ENCODE data around the gene GTF2H3.
"Not testable (repeated sequence)": the region's sequence is repeated elsewhere in the genome, so short reads cannot be mapped to it uniquely, and the experiment has no call there.

The GTF2H3 gene

GRCh38 chr12:123633379-123634141 lies at the start of gene GTF2H3, which contains the start of gene EIF2B1:
GTF2H3 (plus strand) TSS chr12:123633829; CDS start chr12:123633860, 31 bp downstream.
EIF2B1 (minus strand) TSS chr12:123633686; CDS start chr12:123633557, 129 bp downstream.
- DNase-seq, result peak; percentile 93

- no peak for DNase-seq
Observed at GRCh38 chr12:123591702-123592481, 41.7 kb upstream of the GTF2H3 start.

- DNase-seq, result no peak
Observed at GRCh38 chr12:123595729-123596128, 37.9 kb upstream of the GTF2H3 start.

GRCh38 chr12:123597100-123597499 lies 36.5 kb upstream of the GTF2H3 start:
- DNase-seq, result no peak

- DNase-seq, result no peak
Observed at GRCh38 chr12:123598522-123598921, 35.1 kb upstream of the GTF2H3 start.

- no peak for DNase-seq
Observed at GRCh38 chr12:123599310-123599709, 34.3 kb upstream of the GTF2H3 start.

- DNase-seq, result no peak
Observed at GRCh38 chr12:123599721-123600120, 33.9 kb upstream of the GTF2H3 start.

GRCh38 chr12:123601602-123602489 lies 31.8 kb upstream of the GTF2H3 start, which contains the start of gene DDX55:
DDX55 (plus strand) TSS chr12:123602099; CDS start chr12:123602149, 50 bp downstream.
- peak; percentile 68 for DNase-seq

GRCh38 chr12:123602651-123603195 lies 30.9 kb upstream of the GTF2H3 start:
- DNase-seq, result no peak

- not testable (repeated sequence) for DNase-seq
Observed at GRCh38 chr12:123603495-123603894, 30.1 kb upstream of the GTF2H3 start.

GRCh38 chr12:123607756-123608155 lies 25.9 kb upstream of the GTF2H3 start:
- no peak for DNase-seq

GRCh38 chr12:123608182-123608581 lies 25.4 kb upstream of the GTF2H3 start:
- no peak for DNase-seq

- no peak for DNase-seq
Observed at GRCh38 chr12:123614110-123614509, 19.5 kb upstream of the GTF2H3 start.

GRCh38 chr12:123614531-123614930 lies 19.1 kb upstream of the GTF2H3 start:
- DNase-seq, result no peak

- DNase-seq, result no peak
Observed at GRCh38 chr12:123617144-123617543, 16.5 kb upstream of the GTF2H3 start.

GRCh38 chr12:123617580-123617979 lies 16.0 kb upstream of the GTF2H3 start:
- no peak for DNase-seq

- no peak for DNase-seq
Observed at GRCh38 chr12:123621101-123621500, 12.5 kb upstream of the GTF2H3 start.

GRCh38 chr12:123621619-123622530 lies 11.8 kb upstream of the GTF2H3 start:
- DNase-seq, result no peak

GRCh38 chr12:123634142-123634561 lies 523 bp downstream of the GTF2H3 start:
- DNase-seq, result no peak

GRCh38 chr12:123643911-123644310 lies 10.3 kb downstream of the GTF2H3 start:
- DNase-seq, result no peak

- DNase-seq, result no peak
Observed at GRCh38 chr12:123645380-123645779, 11.8 kb downstream of the GTF2H3 start.
